ENCODE results near the gene GPER1. TPM values are rescaled to one million over a fixed set of nuclear protein-coding genes. Genes with fewer than 3 reads are reported as not detected.

Gene GPER1
- total RNA-seq, 4 donors from 2014 or later: 4.6 to 19.9 (median 11.0) TPM

DNA sequence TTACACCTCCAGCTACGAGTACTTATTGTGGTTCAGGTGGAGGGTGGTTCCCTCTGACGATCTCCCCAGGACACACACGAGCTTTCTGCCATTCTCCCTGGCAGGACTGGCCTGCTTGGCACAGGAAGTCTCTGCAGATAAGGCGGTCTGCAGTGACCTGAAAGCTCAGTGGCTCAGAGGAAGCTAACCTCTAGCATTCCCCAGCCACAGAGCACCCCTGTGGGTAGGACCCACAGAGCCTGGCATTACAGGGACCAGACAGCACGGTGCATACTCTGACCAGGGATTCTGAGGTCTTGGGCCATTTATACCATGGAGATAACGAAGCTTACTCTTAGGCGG, 45.5 kb upstream of the GPER1 start:
- 92% methylated on average over 5 of the region's 7 CpGs for WGBS
- no peak for DNase-seq (ENCODE audit: extremely low spot score)
- Histone ChIP-seq H3K27ac (replicated peaks in 1 of 4) (peak overlapping the region; percentile 8 to 96 (median 94)), H3K4me3 (no peak overlapping the region), H3K9me3 (no peaks in the 10 kb centered on the region), H3K27me3 (no peaks in the 10 kb centered on the region), H3K4me1 (peaks cover 53 to 70% (median 66%) of the 10 kb centered on the region in 4 donors), H3K36me3 (no peaks in the 10 kb centered on the region)
- intact Hi-C loops (cut with DNase I): no loop called here
- TF ChIP-seq CTCF (IDR thresholded peaks at IDR 0.05) (no peak), POLR2A (IDR thresholded peaks at IDR 0.05; ENCODE audit: low read depth) (no peak), EP300 (IDR thresholded peaks at IDR 0.05) (no peak), POLR2AphosphoS5 (IDR thresholded peaks at IDR 0.05) (no peak)

- H3K4me1 ChIP-seq: peaks cover 58 to 82% (median 78%) of the 10 kb centered on the region in 4 donors
- H3K27ac ChIP-seq (replicated peaks in 1 of 4): peak overlapping the region; percentile 92 to 96 (median 94)
- H3K4me3 ChIP-seq: peak overlapping the region; percentile 74 to 79 (median 76)
- intact Hi-C loops (cut with DNase I): no loop called here
- no peaks in the 10 kb centered on the region for H3K9me3 ChIP-seq
- no peak for TF ChIP-seq EP300 (IDR thresholded peaks at IDR 0.05)
- no peak for TF ChIP-seq POLR2AphosphoS5 (IDR thresholded peaks at IDR 0.05)
- TF ChIP-seq POLR2A (IDR thresholded peaks at IDR 0.05; ENCODE audit: low read depth): no peak
- TF ChIP-seq CTCF (IDR thresholded peaks at IDR 0.05): no peak
- no peak for DNase-seq (ENCODE audit: extremely low spot score)
- H3K36me3 ChIP-seq: no peaks in the 10 kb centered on the region
- whole genome bisulfite sequencing: 48% methylated on average over 18 of the region's 18 CpGs
- no peaks in the 10 kb centered on the region for H3K27me3 ChIP-seq
These were observed 44.2 kb upstream of the GPER1 start for GRCh38 chr7:1043552-1044188.

DNA sequence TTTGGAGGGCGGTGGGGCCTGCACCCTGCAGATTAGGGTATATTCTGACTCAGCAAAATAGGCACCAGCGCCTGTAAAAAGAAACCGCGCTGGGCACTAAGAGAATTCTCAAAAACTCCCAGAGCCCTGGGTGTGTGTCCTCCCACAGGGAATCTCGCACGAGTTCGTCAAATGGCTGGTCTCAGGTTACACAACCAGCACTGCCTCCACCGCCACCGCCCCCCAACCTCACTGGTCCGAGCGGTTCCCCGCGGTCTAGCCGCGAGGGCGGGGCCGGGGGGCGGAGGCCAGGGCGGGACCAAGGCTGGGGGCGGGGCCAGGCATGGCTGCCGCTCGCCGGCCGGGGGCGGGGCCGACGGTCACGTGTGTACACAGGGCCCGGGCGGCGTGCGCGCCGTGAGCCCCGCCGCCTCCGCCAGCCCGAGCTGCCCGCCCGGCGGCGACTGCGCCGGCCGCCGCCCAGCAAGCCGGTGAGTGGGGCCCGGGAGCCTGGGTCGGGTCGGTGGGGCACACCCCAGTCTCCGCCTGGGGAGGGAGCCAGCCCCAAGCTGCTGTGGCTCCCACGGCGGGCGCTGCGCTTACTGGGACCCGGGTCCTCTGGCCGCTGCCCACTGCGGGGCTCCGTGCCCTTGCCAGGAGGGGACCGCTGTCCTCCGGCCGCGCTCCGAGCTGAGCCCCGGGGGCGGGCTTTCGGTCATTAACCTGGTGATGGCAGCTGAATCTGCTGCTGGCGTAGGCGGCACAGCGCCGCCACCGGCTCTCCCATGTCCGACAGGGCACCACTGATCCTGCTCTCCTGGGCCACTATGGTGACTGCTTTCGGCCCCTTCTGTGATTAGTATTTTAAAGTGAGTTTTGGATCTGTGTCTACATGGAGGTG, 43.5 kb upstream of the GPER1 start, which contains the start of gene GPR146:
TSS of gene GPR146 (plus strand) at position 358 of the 880 bp plus-strand sequence. CDS start 12,970 bp downstream, outside the sequence.
- H3K4me3 ChIP-seq: peak within 1 kb of the TSS; percentile 74 to 79 (median 76)
- no peak for TF ChIP-seq EP300 (IDR thresholded peaks at IDR 0.05)
- TF ChIP-seq CTCF (IDR thresholded peaks at IDR 0.05): peak; percentile 54 to 72 (median 62)
- peak; percentile 81 to 84 for TF ChIP-seq POLR2AphosphoS5 (IDR thresholded peaks at IDR 0.05)
- no peak for TF ChIP-seq POLR2A (IDR thresholded peaks at IDR 0.05; ENCODE audit: low read depth)
- no peaks in the 10 kb centered on the region for H3K36me3 ChIP-seq
- H3K27ac ChIP-seq (replicated peaks in 1 of 4): peak within 1 kb of the TSS; percentile 92 to 96 (median 94)
- H3K4me1 ChIP-seq: peaks cover 66 to 89% (median 85%) of the 10 kb centered on the region in 4 donors
- no peaks in the 10 kb centered on the region for H3K27me3 ChIP-seq
- WGBS: 1% methylated on average over 20 of the region's 74 CpGs
- DNase-seq (ENCODE audit: extremely low spot score): peak; percentile 99
- intact Hi-C loops (cut with DNase I): no loop called here
- H3K9me3 ChIP-seq: no peaks in the 10 kb centered on the region

DNA sequence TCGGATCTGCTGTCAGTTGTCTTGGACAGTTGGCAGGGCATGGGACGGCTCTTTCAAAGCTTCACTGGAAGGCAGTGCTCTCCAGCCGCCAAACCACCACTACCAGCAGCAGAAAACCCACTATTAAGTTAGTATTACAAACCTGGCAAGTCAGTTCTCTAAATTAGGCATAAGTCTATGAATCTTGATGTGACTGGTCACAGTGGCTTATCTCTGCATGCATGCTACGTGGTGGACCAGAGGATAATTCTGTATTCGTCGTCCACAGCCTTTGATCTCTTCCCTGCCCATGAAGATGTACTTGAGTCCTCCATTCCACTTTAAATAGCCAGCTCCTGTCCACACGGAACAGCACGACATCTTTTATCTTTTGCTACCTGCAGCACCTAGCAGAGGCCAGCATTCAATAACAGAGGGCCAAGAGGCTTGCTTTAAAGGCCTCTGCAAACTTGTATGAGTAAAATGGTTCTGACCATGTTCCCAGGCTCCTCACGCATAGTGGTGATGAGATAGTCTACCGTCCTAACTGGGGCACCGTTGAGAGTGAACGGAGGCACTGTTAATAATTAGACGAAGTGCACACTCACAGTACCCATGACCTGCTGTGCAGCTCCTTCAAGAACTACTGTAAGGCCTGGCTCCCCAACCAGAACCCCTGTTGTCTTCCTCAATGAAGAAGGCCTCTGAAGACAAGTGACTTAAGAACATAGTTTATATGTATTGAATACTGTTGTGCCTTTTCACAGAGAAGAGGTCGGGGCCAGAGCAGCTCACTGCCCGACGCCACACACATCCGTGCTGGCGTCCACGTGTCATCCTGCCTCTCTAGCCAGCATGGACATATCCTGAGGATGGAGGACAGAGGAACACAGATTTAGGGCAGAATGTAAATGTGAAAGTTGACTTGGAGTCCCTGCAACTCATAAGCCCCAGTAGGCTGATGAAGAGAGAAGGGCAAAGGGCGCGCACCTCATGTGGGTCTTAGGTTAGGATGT, 42.5 kb upstream of the GPER1 start:
- Histone ChIP-seq H3K27me3 (no peaks in the 10 kb centered on the region), H3K27ac (replicated peaks in 1 of 4) (peak overlapping the region; percentile 92 to 96 (median 94)), H3K36me3 (no peaks in the 10 kb centered on the region), H3K4me1 (peaks cover 75 to 92% (median 90%) of the 10 kb centered on the region in 4 donors), H3K9me3 (no peaks in the 10 kb centered on the region), H3K4me3 (peak overlapping the region; percentile 74 to 79 (median 76))
- TF ChIP-seq CTCF (IDR thresholded peaks at IDR 0.05): no peak
- no peak for TF ChIP-seq EP300 (IDR thresholded peaks at IDR 0.05)
- DNase-seq (ENCODE audit: extremely low spot score): no peak
- 79% methylated on average over 21 of the region's 21 CpGs for WGBS
- intact Hi-C loops (cut with DNase I): no loop called here
